B cell (primary cell): Measurements from ENCODE around the gene CCDC201.
"Not testable (repeated sequence)": the region's sequence is repeated elsewhere in the genome, so short reads cannot be mapped to it uniquely, and the experiment has no call there.

ENCODE experiments used
- CTCF ChIP-seq: fragments of 200-600 bp; IDR thresholded peaks from one replicate; pipeline ENCODE4 v1.8.0; 2022; ENCODE audit warnings: antibody characterized with exemption, mild to moderate bottlenecking
- EZH2 ChIP-seq: IDR thresholded peaks from 2 replicates; pipeline ENCODE4 v1.6.1; 2012; ENCODE audit warnings: borderline replicate concordance, low read depth, mild to moderate bottlenecking, moderate library complexity, low read length; ENCODE audit not compliant: insufficient read depth, poor library complexity, severe bottlenecking

GRCh38 chr7:45810451-45811005 lies 62.4 kb downstream of the CCDC201 start:
- not testable (repeated sequence) for TF ChIP-seq CTCF, EZH2
